Activated T-helper 1 cell treated with anti-CD3 and anti-CD28 coated beads, Interleukin-2, amount 50 U/mL, for 16 hours (primary cell): ENCODE measurements around the gene DOCK3.
"Not testable (repeated sequence)": the region's sequence is repeated elsewhere in the genome, so short reads cannot be mapped to it uniquely, and the experiment has no call there.

Source experiments
- DNase-seq, 2 donors: peaks; one replicate each; pipeline ENCODE4 v3.0.0-alpha.2; 2020; ENCODE audit warnings: low read depth in 1 of 2, low spot score in 1 of 2

Gene DOCK3

GRCh38 chr3:51382076-51382745 lies 707.5 kb downstream of the DOCK3 start:
- no peak for DNase-seq

- no peak for DNase-seq
Measured at GRCh38 chr3:51382947-51383578, 708.3 kb downstream of the DOCK3 start.

- DNase-seq, result no peak
Measured at GRCh38 chr3:51384055-51384725, 709.5 kb downstream of the DOCK3 start.

GRCh38 chr3:51384726-51385473 lies 710.2 kb downstream of the DOCK3 start, which contains the start of gene MANF:
MANF (plus strand) TSS chr3:51385291; CDS start chr3:51385343, 52 bp downstream.
- DNase-seq, result peak; percentile 92 to 98

- no peak for DNase-seq
Measured at GRCh38 chr3:51385621-51386091, 710.9 kb downstream of the DOCK3 start.

- DNase-seq, result no peak
Measured at GRCh38 chr3:51386159-51386851, 711.6 kb downstream of the DOCK3 start.

- no peak for DNase-seq
Measured at GRCh38 chr3:51386852-51387229, 712.1 kb downstream of the DOCK3 start.

GRCh38 chr3:51387281-51387680 lies 712.6 kb downstream of the DOCK3 start:
- not testable (repeated sequence) for DNase-seq

GRCh38 chr3:51388286-51389029 lies 713.7 kb downstream of the DOCK3 start:
- no peak for DNase-seq

- peak in 1 of 2 donors; percentile 30 for DNase-seq
Measured at GRCh38 chr3:51389423-51390183, 714.9 kb downstream of the DOCK3 start.

- no peak for DNase-seq
Measured at GRCh38 chr3:51390246-51391074, 715.7 kb downstream of the DOCK3 start.

- DNase-seq, result peak; percentile 95 to 97
Measured at GRCh38 chr3:51391075-51391565, 716.4 kb downstream of the DOCK3 start, which contains the start of gene RBM15B. RBM15B (plus strand) TSS chr3:51391285; CDS start chr3:51391400, 115 bp downstream.

- DNase-seq, result peak in 1 of 2 donors; percentile 35
Measured at GRCh38 chr3:51391566-51392354, 717.0 kb downstream of the DOCK3 start.

GRCh38 chr3:51392355-51393133 lies 717.8 kb downstream of the DOCK3 start:
- no peak for DNase-seq

- DNase-seq, result no peak
Measured at GRCh38 chr3:51393134-51393495, 718.4 kb downstream of the DOCK3 start.

GRCh38 chr3:51393564-51393963 lies 718.8 kb downstream of the DOCK3 start:
- no peak for DNase-seq

GRCh38 chr3:51394541-51394940 lies 719.8 kb downstream of the DOCK3 start:
- DNase-seq, result no peak
